AG04450 (cell line): Measurements from ENCODE around the gene GAS6. TPM values are rescaled to one million over a fixed set of nuclear protein-coding genes. Genes with fewer than 3 reads are reported as not detected.

ENCODE experiments used
- CTCF ChIA-PET: fragments of 300-600, 350-600 bp; formaldehyde crosslinking; extraction: SDS; loops from one replicate; lab custom pipeline; 2022; ENCODE audit warnings: antibody characterized with exemption, inconsistent platforms; lab: Charles Lee
- POLR2A ChIA-PET: fragments of 350-600 bp; formaldehyde crosslinking; extraction: SDS; loops from one replicate; lab custom pipeline; 2021; ENCODE audit warnings: antibody characterized with exemption, inconsistent platforms; lab: Yijun Ruan, JAX
- DNase-seq: peaks from one replicate; pipeline ENCODE4 v3.0.0-alpha.2; 2011; ENCODE audit warnings: low read depth, low spot score
- H3K27ac ChIP-seq: one replicate; pipeline ENCODE4 v1.5.1; 2012; ENCODE audit warnings: low read depth, low read length, control low read depth
- H3K27me3 ChIP-seq: one replicate; pipeline ENCODE4 v1.6.0; 2012; ENCODE audit warnings: low read length; ENCODE audit not compliant: control insufficient read depth, insufficient read depth
- H3K4me3 ChIP-seq: 2 replicates; pipeline ENCODE4 v1.5.1; 2011; ENCODE audit warnings: mild to moderate bottlenecking, low read depth, low read length, control low read depth
- H3K9me3 ChIP-seq: 2 replicates; pipeline ENCODE4 v1.5.1; 2012; ENCODE audit warnings: low read length; ENCODE audit not compliant: control insufficient read depth, insufficient read depth
- polyA plus RNA-seq: library from polyadenylated mRNA; depleted of rRNA; stranded (reverse); fragments of >200 nt; gene quantifications from 2 replicates; pipeline ENCODE4 v1.2.3, GENCODE V29; 2011
- TF ChIP-seq, protein P1 (sequence below): IDR thresholded peaks from 2 replicates; pipeline ENCODE4 v1.5.1; 2011; ENCODE audit warnings: low read depth, low read length, control low read depth, inconsistent platforms

Gene GAS6
- polyA plus RNA-seq, 1 experiment = 356 TPM

DNA sequence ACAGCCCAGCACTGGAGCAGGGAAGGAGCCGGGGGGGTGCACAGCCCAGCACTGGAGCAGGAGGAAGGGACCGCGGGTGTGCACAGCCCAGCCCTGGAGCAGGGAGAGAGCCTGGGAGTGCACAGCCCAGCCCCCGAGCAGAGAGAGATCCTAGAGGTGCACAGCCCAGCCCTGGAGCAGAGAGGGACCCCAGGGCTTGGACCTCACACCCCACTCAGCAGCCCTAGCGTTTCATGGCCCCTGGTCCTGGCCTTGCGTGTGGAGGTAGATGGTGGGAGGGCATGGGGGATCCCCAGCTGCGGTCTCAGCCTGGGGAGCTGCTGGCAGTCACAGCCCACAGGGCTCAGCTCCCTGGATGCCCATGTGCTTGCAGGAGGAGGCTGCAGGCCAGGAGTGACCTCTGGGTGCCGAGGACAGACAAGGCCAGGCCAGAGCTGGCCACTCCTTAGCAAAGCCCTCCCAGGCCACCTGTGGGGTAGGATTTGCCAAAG lies 25.1 kb downstream of the GAS6 start:
- no peaks in the 10 kb centered on the region for H3K27me3 ChIP-seq
- TF ChIP-seq, protein P1, sequence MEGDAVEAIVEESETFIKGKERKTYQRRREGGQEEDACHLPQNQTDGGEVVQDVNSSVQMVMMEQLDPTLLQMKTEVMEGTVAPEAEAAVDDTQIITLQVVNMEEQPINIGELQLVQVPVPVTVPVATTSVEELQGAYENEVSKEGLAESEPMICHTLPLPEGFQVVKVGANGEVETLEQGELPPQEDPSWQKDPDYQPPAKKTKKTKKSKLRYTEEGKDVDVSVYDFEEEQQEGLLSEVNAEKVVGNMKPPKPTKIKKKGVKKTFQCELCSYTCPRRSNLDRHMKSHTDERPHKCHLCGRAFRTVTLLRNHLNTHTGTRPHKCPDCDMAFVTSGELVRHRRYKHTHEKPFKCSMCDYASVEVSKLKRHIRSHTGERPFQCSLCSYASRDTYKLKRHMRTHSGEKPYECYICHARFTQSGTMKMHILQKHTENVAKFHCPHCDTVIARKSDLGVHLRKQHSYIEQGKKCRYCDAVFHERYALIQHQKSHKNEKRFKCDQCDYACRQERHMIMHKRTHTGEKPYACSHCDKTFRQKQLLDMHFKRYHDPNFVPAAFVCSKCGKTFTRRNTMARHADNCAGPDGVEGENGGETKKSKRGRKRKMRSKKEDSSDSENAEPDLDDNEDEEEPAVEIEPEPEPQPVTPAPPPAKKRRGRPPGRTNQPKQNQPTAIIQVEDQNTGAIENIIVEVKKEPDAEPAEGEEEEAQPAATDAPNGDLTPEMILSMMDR = no peak
- H3K9me3 ChIP-seq = no peaks in the 10 kb centered on the region; the same call in 1 of the 2 replicates
- peak overlapping the region; percentile 63 for H3K4me3 ChIP-seq
- ChIA-PET CTCF (no interaction called here), POLR2A (interaction anchor here (1.8 kb wide), 1 partner anchor 90 kb away, joined by 4 read pairs; no protein-coding TSS in a partner anchor)
- H3K27ac ChIP-seq = peak overlapping the region; percentile 65
- no peak for DNase-seq

DNA sequence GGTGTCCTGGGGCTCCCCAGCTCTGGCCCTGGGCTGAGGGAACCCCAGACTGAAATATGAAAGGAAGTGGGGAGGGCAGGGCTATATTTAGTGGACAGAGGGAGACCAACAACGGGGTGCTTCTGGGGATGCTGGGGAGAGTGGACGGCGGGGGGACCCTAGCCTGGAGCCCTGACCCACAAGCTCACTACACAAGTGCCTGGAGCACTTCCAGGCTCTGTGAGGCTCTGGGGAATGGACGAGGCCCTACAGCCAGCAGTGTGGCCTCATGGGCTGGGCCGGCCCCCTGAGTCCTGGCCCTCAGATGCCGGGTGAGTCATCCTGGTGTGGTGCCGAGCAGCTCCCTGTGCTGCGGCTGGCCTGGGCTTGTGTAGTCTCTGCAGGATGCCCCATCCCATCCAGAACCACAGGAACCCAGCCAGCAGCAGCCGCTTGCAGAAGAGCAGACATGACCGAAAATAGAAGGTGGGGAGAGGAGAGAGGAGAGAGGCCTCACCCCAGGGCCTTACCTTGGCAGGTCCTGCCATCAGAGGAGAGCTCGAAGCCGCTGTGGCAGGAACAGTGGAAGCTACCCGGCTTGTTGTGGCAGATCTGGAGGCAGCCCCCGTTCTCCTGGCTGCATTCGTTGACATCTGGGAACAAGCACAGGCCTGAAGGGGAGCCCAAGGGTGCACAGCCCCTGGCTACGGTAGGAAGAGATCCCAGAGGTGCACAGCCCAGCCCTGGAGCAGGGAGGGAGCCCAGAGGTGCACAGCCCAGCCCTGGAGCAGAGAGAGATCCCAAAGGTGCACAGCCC lies 26.1 kb downstream of the GAS6 start:
- Histone ChIP-seq H3K27me3 (no peaks in the 10 kb centered on the region), H3K4me3 (peak overlapping the region; percentile 63), H3K9me3 (no peaks in the 10 kb centered on the region; the same call in 1 of the 2 replicates), H3K27ac (peak overlapping the region; percentile 100)
- ChIA-PET CTCF (no interaction called here), POLR2A (interaction anchor here (0.6 to 1.6 kb wide), 6 partner anchors 16 to 407 kb away, joined by 3 to 18 read pairs (median 5); no protein-coding TSS in a partner anchor)
- peak; percentile 97 for DNase-seq
- TF ChIP-seq, protein P1 = no peak

DNA sequence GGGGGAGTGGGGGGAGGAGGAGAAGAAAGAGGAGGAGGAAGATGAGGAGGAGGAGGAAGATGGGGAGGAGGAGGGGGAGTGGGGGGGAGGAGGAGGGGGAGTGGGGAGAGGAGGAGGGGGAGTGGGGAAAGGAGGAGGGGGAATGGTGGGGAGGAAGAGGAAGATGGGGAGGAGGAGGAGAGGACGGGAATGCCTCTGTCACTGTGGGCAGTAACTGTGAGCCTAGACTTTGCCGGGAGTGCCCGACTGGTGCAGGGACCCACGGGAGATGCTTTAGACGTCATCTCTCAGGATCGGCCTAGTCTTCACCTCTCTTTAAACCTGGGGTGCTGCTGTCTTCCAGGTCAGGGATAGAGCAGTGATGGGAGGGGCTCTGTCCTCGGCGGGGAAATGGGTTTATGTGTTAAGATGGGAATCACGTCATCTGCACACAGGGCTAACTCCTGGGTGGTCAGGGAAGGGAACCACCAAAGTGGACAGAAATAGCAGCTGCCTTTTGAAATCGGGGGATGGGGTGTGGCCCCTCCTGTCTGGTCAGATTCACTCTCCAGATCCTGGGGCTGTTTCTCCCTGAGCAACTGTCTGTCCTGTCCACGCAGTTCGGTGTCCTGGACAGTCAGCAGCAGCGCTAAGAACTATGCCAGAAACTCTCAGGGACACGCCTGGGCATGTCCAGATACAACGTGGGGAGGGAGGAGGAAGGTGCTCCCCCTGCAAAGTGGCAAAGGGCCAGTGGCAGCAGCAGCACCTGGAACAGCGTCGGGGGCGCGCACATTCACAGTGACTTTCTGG lies 26.9 kb downstream of the GAS6 start:
- ChIA-PET POLR2A (interaction anchor here (0.6 to 1.6 kb wide), 6 partner anchors 15 to 408 kb away, joined by 3 to 18 read pairs (median 5); no protein-coding TSS in a partner anchor), CTCF (no interaction called here)
- TF ChIP-seq, protein P1 = no peak
- Histone ChIP-seq H3K27ac (peak overlapping the region; percentile 100), H3K9me3 (no peaks in the 10 kb centered on the region; the same call in 1 of the 2 replicates), H3K4me3 (no peak overlapping the region), H3K27me3 (no peaks in the 10 kb centered on the region)
- peak; percentile 62 for DNase-seq

DNA sequence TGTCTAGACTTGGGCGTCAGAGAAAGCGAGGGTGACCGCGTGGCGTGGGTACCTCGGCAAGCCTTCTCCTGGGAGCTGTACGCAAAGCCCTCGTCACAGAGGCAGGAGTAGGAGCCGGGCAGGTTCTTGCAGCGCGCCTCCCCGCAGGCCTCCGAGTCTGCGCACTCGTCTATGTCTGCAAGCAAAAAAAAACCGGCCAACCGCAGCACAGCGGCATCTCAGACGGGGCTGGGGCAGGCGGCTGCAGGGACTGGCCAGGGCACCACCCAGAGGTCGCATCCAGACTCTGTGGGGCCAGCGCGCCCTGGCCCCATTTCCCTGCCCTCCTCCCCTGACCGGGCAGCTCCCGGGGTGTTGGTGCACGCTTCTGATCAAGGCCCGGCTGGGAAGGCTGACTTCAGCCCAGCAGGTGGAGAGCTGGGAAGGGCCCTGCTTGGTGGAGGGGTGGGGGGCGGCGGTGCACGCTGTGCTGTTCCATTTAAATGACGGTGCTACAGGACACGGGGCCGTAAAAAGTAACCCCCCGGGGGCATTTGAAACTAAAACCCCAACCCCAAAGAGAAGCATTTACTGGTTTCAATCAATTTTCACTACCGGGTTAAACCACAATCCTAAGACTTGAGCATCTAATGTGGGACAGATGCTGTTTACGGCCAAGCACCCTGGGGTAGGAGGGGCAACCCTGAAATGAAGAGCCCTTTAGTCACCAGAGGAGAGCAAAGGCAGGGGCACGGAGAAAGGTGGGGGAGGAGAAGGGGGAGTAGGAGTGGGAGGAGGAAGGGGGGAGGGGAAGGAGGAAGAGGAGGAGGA lies 28.2 kb downstream of the GAS6 start:
- TF ChIP-seq, protein P1 = no peak
- ChIA-PET CTCF (no interaction called here), POLR2A (no interaction called here)
- no peaks in the 10 kb centered on the region for H3K27me3 ChIP-seq
- peak; percentile 47 for DNase-seq
- no peak overlapping the region for H3K4me3 ChIP-seq
- no peaks in the 10 kb centered on the region; the same call in 1 of the 2 replicates for H3K9me3 ChIP-seq
- H3K27ac ChIP-seq = no peak overlapping the region
